PC-9 (cell line): ENCODE results near the gene SYTL1.

Source experiments
- EZH2 ChIP-seq: fragments of 200-600 bp; sonication (generic); IDR thresholded peaks from 2 replicates; pipeline ENCODE4 v1.8.0; 2017; ENCODE audit warnings: antibody characterized with exemption, low read depth
- TF ChIP-seq, protein P1 (sequence below): fragments of 200-600 bp; sonication (generic); conservative IDR thresholded peaks from 2 replicates; pipeline ENCODE4 v1.6.1; 2017; ENCODE audit warnings: mixed run types, antibody characterized with exemption, mild to moderate bottlenecking, moderate library complexity

DNA sequence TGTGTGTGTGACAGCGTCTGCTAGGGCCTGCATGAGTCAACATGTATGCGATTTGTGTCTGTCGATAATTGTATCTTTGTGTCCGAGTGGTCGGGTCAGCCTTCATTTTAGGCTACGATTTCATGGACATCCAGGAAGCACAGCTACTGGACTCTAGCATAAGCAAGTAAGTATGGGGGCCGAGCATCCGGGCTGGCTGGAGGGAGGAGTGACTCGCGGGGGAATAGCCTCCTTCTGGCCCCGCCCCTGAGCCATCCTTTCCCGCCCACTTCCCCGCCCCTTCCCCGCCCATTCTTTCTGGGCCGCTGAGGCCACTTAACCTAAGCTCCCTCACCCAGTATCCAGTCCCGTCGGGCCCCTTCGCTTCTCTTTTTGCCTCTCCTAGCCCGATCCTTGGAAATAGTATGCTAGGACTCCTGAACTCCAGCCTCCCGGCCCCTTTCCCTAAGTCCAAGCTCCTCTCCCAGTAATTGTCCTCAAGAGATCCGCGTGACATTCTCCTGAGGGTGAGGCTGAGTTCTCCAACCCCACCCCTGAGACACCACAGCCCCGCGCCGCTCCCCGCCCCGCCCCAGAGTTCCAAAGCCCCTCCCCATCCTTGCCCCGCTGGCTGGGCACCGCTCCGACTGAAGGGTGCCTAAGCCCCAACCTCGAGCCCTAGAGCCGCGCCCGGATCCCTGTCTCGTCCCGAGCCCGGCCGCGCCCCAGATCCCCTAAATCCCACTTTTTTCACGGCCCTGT is 23.7 kb downstream of the SYTL1 start:
- no peak for TF ChIP-seq EZH2
- TF ChIP-seq, protein P1, sequence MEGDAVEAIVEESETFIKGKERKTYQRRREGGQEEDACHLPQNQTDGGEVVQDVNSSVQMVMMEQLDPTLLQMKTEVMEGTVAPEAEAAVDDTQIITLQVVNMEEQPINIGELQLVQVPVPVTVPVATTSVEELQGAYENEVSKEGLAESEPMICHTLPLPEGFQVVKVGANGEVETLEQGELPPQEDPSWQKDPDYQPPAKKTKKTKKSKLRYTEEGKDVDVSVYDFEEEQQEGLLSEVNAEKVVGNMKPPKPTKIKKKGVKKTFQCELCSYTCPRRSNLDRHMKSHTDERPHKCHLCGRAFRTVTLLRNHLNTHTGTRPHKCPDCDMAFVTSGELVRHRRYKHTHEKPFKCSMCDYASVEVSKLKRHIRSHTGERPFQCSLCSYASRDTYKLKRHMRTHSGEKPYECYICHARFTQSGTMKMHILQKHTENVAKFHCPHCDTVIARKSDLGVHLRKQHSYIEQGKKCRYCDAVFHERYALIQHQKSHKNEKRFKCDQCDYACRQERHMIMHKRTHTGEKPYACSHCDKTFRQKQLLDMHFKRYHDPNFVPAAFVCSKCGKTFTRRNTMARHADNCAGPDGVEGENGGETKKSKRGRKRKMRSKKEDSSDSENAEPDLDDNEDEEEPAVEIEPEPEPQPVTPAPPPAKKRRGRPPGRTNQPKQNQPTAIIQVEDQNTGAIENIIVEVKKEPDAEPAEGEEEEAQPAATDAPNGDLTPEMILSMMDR: no peak
